Adrenal gland (tissue), 5 donors: Measurements from ENCODE around the gene C12orf57.

Experiments
- POLR2A ChIP-seq, 2 donors: fragments of 450-650 bp; IDR thresholded peaks; one replicate each; pipeline ENCODE4 v1.6.1; 2017; ENCODE audit warnings: antibody characterized with exemption in 2 of 2, mild to moderate bottlenecking in 2 of 2, moderate library complexity in 1 of 2
- TF ChIP-seq, protein P1 (sequence below), 6 experiments: fragments of 450-650 bp in 4 of 6; fragments of 200-600 bp in 2 of 6; sonication (generic) in 1 of 6; IDR thresholded peaks; 1 replicate in 5 of 6; 2 replicates in 1 of 6; pipeline versions ENCODE4 v1.5.1 to v1.8.0; 2016 to 2021; ENCODE audit warnings: antibody characterized with exemption in 6 of 6, mild to moderate bottlenecking in 2 of 6, moderate library complexity in 1 of 6
- donor health status: DM: no; HTN: no; CAD: no.

DNA sequence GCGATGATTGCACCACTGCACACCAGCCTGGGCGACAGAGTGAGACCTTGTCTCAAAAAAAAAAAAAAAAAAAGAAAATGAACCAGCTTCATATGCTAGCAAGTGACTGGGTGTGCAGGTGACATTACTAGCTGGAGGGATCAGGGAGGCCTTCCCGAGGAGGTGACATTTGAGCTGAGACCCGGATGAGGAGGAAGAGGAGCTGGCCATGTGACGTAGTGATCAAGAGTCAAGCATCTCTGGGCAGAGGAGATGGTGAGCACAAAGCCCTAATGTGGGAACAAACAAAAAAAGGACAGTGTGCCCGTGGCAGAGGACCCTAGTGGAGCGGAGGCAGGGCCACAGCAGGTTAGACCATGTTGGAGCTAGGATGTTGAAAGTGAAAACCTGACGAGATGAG lies 3.8 kb downstream of the C12orf57 start:
- TF ChIP-seq, protein P1, sequence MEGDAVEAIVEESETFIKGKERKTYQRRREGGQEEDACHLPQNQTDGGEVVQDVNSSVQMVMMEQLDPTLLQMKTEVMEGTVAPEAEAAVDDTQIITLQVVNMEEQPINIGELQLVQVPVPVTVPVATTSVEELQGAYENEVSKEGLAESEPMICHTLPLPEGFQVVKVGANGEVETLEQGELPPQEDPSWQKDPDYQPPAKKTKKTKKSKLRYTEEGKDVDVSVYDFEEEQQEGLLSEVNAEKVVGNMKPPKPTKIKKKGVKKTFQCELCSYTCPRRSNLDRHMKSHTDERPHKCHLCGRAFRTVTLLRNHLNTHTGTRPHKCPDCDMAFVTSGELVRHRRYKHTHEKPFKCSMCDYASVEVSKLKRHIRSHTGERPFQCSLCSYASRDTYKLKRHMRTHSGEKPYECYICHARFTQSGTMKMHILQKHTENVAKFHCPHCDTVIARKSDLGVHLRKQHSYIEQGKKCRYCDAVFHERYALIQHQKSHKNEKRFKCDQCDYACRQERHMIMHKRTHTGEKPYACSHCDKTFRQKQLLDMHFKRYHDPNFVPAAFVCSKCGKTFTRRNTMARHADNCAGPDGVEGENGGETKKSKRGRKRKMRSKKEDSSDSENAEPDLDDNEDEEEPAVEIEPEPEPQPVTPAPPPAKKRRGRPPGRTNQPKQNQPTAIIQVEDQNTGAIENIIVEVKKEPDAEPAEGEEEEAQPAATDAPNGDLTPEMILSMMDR (IDR thresholded peaks at IDR 0.05), result no peak
- TF ChIP-seq POLR2A (IDR thresholded peaks at IDR 0.05), result no peak
